DND-41 (cell line): ENCODE results near the gene TBC1D1.

Experiments used
- ATAC-seq: fragments of 200-7000 bp; cut with Tn5 transposase; 3 replicates; pipeline ENCODE4 v1.9.1; 2021; ENCODE audit warnings: low read depth; ENCODE audit not compliant: insufficient read depth
- DNase-seq: peaks from one replicate; pipeline ENCODE4 v3.0.0-alpha.2; 2020
- H2AFZ ChIP-seq: 2 replicates; pipeline ENCODE4 v1.6.0; 2012; ENCODE audit warnings: low read depth, low read length
- H3K27ac ChIP-seq: 2 replicates; pipeline ENCODE4 v1.5.1; 2012; ENCODE audit warnings: low read length, inconsistent platforms
- H3K27me3 ChIP-seq: fragments of 200-600 bp; sonication (generic); 2 replicates; pipeline ENCODE4 v1.6.0; 2012; ENCODE audit warnings: low read length, mild to moderate bottlenecking, inconsistent platforms; ENCODE audit not compliant: insufficient read depth, poor library complexity
- H3K36me3 ChIP-seq: 2 replicates; pipeline ENCODE4 v1.5.1; 2012; ENCODE audit warnings: low read length, inconsistent platforms; ENCODE audit not compliant: insufficient read depth
- H3K4me1 ChIP-seq: 2 replicates; pipeline ENCODE4 v1.5.1; 2012; ENCODE audit warnings: mild to moderate bottlenecking, low read length; ENCODE audit not compliant: insufficient read depth
- H3K4me2 ChIP-seq: 2 replicates; pipeline ENCODE4 v1.6.0; 2012; ENCODE audit warnings: mild to moderate bottlenecking, moderate library complexity, low read length, inconsistent platforms; ENCODE audit not compliant: insufficient read depth
- H3K4me3 ChIP-seq, 2 experiments: fragments of 200-600 bp in 1 of 2; shearing (Covaris generic) in 1 of 2; 2 replicates each; pipeline ENCODE4 v1.5.1; 2012 to 2016; ENCODE audit warnings: inconsistent platforms in 2 of 2, low read length in 2 of 2, mild to moderate bottlenecking in 2 of 2, low read depth in 1 of 2, moderate library complexity in 1 of 2
- H3K79me2 ChIP-seq: 2 replicates; pipeline ENCODE4 v1.6.0; 2012; ENCODE audit warnings: low read length, inconsistent platforms; ENCODE audit not compliant: insufficient read depth
- H3K9ac ChIP-seq: 2 replicates; pipeline ENCODE4 v1.6.0; 2012; ENCODE audit warnings: low read depth, mild to moderate bottlenecking, inconsistent platforms, low read length, moderate library complexity
- H3K9me3 ChIP-seq: 2 replicates; pipeline ENCODE4 v1.5.1; 2012; ENCODE audit warnings: low read length, moderate library complexity, mild to moderate bottlenecking, inconsistent platforms; ENCODE audit not compliant: insufficient read depth, severe bottlenecking
- H4K20me1 ChIP-seq: 2 replicates; pipeline ENCODE4 v1.6.0; 2012; ENCODE audit warnings: low read length; ENCODE audit not compliant: insufficient read depth
- EZH2 ChIP-seq: IDR thresholded peaks from 3 replicates; pipeline ENCODE4 v1.6.1; 2012; ENCODE audit warnings: borderline replicate concordance, low read depth, mild to moderate bottlenecking, moderate library complexity, low read length, inconsistent platforms; ENCODE audit not compliant: severe bottlenecking
- TF ChIP-seq, protein P1 (sequence below): IDR thresholded peaks from 2 replicates; pipeline ENCODE4 v1.5.1; 2012; ENCODE audit warnings: borderline replicate concordance, low read length, moderate library complexity, mild to moderate bottlenecking; ENCODE audit not compliant: poor library complexity, severe bottlenecking; ENCODE audit errors: extremely low read depth

Gene TBC1D1

GRCh38 chr4:37960679-37961450 lies 70.0 kb downstream of the TBC1D1 start:
- H3K27me3 ChIP-seq, result no peaks in the 10 kb centered on the region
- ATAC-seq, result no peak
- no peak overlapping the region for H3K27ac ChIP-seq
- no peak overlapping the region for H3K4me3 ChIP-seq
- no peaks in the 10 kb centered on the region for H3K36me3 ChIP-seq
- H2AFZ ChIP-seq, result no peak overlapping the region
- no peak overlapping the region for H3K9ac ChIP-seq
- no peaks in the 10 kb centered on the region for H3K79me2 ChIP-seq
- no peak overlapping the region for H3K4me2 ChIP-seq
- no peaks in the 10 kb centered on the region for H3K9me3 ChIP-seq
- DNase-seq, result no peak
- TF ChIP-seq, protein P1, sequence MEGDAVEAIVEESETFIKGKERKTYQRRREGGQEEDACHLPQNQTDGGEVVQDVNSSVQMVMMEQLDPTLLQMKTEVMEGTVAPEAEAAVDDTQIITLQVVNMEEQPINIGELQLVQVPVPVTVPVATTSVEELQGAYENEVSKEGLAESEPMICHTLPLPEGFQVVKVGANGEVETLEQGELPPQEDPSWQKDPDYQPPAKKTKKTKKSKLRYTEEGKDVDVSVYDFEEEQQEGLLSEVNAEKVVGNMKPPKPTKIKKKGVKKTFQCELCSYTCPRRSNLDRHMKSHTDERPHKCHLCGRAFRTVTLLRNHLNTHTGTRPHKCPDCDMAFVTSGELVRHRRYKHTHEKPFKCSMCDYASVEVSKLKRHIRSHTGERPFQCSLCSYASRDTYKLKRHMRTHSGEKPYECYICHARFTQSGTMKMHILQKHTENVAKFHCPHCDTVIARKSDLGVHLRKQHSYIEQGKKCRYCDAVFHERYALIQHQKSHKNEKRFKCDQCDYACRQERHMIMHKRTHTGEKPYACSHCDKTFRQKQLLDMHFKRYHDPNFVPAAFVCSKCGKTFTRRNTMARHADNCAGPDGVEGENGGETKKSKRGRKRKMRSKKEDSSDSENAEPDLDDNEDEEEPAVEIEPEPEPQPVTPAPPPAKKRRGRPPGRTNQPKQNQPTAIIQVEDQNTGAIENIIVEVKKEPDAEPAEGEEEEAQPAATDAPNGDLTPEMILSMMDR, result no peak
- TF ChIP-seq EZH2, result no peak
- no peaks in the 10 kb centered on the region for H3K4me1 ChIP-seq
- H4K20me1 ChIP-seq, result no peaks in the 10 kb centered on the region

- no peak for ATAC-seq
- DNase-seq, result no peak
- Histone ChIP-seq H3K27ac (no peak overlapping the region), H3K4me3 (no peak overlapping the region), H3K4me2 (no peak overlapping the region), H3K4me1 (no peaks in the 10 kb centered on the region), H3K79me2 (no peaks in the 10 kb centered on the region), H3K36me3 (no peaks in the 10 kb centered on the region), H2AFZ (no peak overlapping the region), H4K20me1 (no peaks in the 10 kb centered on the region), H3K27me3 (no peaks in the 10 kb centered on the region), H3K9me3 (no peaks in the 10 kb centered on the region), H3K9ac (no peak overlapping the region)
- no peak for TF ChIP-seq EZH2
- TF ChIP-seq, protein P1, result no peak
Observed at GRCh38 chr4:37964734-37965457, 74.0 kb downstream of the TBC1D1 start.

- no peaks in the 10 kb centered on the region for H3K79me2 ChIP-seq
- DNase-seq, result no peak
Observed at GRCh38 chr4:37966044-37966443, 75.2 kb downstream of the TBC1D1 start.

More at GRCh38 chr4:37966044-37966443, 75.2 kb downstream of the TBC1D1 start:
- Histone ChIP-seq H3K27me3 (no peaks in the 10 kb centered on the region), H2AFZ (no peak overlapping the region), H3K4me2 (no peak overlapping the region), H3K27ac (no peak overlapping the region), H3K4me1 (no peaks in the 10 kb centered on the region), H3K9me3 (peaks cover 2% of the 10 kb centered on the region), H3K9ac (no peak overlapping the region), H4K20me1 (no peaks in the 10 kb centered on the region), H3K36me3 (no peaks in the 10 kb centered on the region), H3K4me3 (no peak overlapping the region)
- no peak for TF ChIP-seq EZH2
- TF ChIP-seq, protein P1, result no peak
- no peak for ATAC-seq
